Neural cell (in vitro differentiated cells): Measurements from ENCODE around the gene P2RY8.

ENCODE experiments used
- POLR2AphosphoS5 ChIP-seq: IDR thresholded peaks from 2 replicates; pipeline ENCODE4 v1.6.1; 2012
- RAD21 ChIP-seq: fragments of 450-650 bp; conservative IDR thresholded peaks from 2 replicates; pipeline ENCODE4 v1.6.1; 2014; ENCODE audit warnings: antibody characterized with exemption, mild to moderate bottlenecking, moderate library complexity
- TF ChIP-seq, protein P1 (sequence below): fragments of 450-650 bp; IDR thresholded peaks from 2 replicates; pipeline ENCODE4 v1.5.1; 2014; ENCODE audit warnings: antibody characterized with exemption, mild to moderate bottlenecking, moderate library complexity; ENCODE audit not compliant: poor library complexity, severe bottlenecking
- TF ChIP-seq, protein P2 (sequence below): IDR thresholded peaks from 2 replicates; pipeline ENCODE4 v1.6.1; 2012; ENCODE audit warnings: borderline replicate concordance

DNA sequence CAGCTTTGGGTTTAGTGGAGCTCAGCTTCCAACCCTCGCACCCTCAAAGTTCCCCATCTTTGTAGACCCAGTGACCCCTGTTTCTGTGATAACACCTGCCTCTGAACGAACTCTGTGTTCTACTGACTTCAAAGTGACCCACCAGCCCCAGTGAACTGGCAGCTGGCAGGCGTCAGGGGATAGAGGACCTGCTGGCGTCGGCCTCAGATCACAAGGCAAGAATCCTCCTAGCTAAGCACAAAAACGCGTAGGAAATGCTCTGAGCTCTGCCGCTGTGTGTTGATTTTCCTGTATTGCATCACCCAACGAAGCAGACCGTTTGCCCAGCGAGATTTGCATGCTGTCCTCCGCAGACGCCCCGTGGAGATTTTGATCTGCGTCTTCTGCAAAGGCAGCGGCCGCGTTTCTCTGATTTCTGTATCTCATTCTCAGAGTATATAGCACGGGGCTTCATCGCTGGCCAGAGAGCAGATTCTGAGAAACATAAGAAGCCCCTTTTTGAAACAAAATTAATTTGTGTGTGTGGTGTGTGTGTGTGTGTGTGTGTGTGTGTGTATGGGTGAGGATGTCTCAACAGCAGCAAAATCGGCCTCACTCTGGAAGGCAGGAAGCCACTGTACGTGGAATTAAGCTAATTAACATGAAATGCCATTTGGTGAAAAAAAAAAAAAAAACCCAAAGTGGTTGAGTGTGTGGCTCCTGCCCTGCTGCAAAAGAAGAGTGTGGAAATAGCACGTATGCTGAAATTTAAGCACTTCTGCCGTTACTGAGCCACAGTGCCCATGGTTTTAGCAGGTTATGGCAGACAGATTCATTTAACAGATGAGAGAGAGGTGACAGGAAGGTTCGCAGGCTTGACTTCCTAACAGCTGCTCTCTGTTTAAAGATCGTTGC is 55.1 kb downstream of the P2RY8 start:
- TF ChIP-seq, protein P1, sequence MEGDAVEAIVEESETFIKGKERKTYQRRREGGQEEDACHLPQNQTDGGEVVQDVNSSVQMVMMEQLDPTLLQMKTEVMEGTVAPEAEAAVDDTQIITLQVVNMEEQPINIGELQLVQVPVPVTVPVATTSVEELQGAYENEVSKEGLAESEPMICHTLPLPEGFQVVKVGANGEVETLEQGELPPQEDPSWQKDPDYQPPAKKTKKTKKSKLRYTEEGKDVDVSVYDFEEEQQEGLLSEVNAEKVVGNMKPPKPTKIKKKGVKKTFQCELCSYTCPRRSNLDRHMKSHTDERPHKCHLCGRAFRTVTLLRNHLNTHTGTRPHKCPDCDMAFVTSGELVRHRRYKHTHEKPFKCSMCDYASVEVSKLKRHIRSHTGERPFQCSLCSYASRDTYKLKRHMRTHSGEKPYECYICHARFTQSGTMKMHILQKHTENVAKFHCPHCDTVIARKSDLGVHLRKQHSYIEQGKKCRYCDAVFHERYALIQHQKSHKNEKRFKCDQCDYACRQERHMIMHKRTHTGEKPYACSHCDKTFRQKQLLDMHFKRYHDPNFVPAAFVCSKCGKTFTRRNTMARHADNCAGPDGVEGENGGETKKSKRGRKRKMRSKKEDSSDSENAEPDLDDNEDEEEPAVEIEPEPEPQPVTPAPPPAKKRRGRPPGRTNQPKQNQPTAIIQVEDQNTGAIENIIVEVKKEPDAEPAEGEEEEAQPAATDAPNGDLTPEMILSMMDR = no peak
- TF ChIP-seq, protein P2, sequence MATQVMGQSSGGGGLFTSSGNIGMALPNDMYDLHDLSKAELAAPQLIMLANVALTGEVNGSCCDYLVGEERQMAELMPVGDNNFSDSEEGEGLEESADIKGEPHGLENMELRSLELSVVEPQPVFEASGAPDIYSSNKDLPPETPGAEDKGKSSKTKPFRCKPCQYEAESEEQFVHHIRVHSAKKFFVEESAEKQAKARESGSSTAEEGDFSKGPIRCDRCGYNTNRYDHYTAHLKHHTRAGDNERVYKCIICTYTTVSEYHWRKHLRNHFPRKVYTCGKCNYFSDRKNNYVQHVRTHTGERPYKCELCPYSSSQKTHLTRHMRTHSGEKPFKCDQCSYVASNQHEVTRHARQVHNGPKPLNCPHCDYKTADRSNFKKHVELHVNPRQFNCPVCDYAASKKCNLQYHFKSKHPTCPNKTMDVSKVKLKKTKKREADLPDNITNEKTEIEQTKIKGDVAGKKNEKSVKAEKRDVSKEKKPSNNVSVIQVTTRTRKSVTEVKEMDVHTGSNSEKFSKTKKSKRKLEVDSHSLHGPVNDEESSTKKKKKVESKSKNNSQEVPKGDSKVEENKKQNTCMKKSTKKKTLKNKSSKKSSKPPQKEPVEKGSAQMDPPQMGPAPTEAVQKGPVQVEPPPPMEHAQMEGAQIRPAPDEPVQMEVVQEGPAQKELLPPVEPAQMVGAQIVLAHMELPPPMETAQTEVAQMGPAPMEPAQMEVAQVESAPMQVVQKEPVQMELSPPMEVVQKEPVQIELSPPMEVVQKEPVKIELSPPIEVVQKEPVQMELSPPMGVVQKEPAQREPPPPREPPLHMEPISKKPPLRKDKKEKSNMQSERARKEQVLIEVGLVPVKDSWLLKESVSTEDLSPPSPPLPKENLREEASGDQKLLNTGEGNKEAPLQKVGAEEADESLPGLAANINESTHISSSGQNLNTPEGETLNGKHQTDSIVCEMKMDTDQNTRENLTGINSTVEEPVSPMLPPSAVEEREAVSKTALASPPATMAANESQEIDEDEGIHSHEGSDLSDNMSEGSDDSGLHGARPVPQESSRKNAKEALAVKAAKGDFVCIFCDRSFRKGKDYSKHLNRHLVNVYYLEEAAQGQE = no peak
- TF ChIP-seq POLR2AphosphoS5 (no peak), RAD21 (peak; percentile 12)
